LNCAP (cell line): ENCODE measurements around the gene ANKH.

Experiments used
- CTCF ChIP-seq: fragments of 450-650 bp; IDR thresholded peaks from 2 replicates; pipeline ENCODE4 v1.5.1; 2017; ENCODE audit warnings: mild to moderate bottlenecking

ANKH gene

GRCh38 chr5:14730466-14730865, 141.1 kb downstream of the ANKH start:
- no peak for TF ChIP-seq CTCF

- TF ChIP-seq CTCF: no peak
Measured at GRCh38 chr5:14729448-14730385, 141.9 kb downstream of the ANKH start.

GRCh38 chr5:14728459-14728938, 143.1 kb downstream of the ANKH start:
- TF ChIP-seq CTCF: no peak

- TF ChIP-seq CTCF: no peak
Measured at GRCh38 chr5:14727928-14728458, 143.6 kb downstream of the ANKH start.

GRCh38 chr5:14727428-14727865, 144.1 kb downstream of the ANKH start:
- peak; percentile 94 for TF ChIP-seq CTCF

GRCh38 chr5:14726066-14726838, 145.3 kb downstream of the ANKH start:
- TF ChIP-seq CTCF: no peak

GRCh38 chr5:14724633-14725032, 146.9 kb downstream of the ANKH start:
- TF ChIP-seq CTCF: no peak
